ENCODE data around the gene IL15.
"Not testable (repeated sequence)": the region's sequence is repeated elsewhere in the genome, so short reads cannot be mapped to it uniquely, and the experiment has no call there.

The IL15 gene, protein sequence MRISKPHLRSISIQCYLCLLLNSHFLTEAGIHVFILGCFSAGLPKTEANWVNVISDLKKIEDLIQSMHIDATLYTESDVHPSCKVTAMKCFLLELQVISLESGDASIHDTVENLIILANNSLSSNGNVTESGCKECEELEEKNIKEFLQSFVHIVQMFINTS

DNA sequence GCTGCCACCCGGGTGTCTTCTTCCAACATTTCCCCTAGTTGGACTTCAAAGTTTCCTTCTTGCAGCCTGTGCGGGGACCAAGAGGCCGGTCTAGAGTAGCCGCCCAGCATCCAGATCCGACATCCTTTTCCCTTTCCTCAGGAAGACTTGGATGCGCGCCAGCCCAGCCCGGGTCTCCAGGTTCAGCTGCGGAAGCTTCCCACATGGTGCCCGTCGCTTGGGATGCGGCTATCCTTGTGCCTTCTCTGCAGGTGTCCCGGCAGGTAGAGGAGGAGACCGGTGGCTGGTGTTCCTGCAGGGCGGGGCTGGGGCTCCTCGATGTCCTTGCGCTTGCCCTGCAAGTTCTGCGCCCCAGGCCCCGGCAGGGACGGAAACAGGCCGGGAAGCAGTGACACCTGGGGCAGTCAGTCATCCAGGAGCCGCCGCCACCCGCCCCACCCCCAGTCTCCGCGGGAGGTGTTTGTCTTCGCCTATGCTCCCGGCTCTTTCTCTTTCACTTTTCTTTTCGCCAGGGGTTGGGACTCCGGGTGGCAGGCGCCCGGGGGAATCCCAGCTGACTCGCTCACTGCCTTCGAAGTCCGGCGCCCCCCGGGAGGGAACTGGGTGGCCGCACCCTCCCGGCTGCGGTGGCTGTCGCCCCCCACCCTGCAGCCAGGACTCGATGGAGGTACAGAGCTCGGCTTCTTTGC, at the start of gene IL15:
Gene IL15, plus strand, starts transcription at position 502 of the 689 bp plus-strand sequence. CDS start 82,882 bp downstream, outside the sequence.
- peak; percentile 72 for DNase-seq (ENCODE audit: low spot score)

DNA sequence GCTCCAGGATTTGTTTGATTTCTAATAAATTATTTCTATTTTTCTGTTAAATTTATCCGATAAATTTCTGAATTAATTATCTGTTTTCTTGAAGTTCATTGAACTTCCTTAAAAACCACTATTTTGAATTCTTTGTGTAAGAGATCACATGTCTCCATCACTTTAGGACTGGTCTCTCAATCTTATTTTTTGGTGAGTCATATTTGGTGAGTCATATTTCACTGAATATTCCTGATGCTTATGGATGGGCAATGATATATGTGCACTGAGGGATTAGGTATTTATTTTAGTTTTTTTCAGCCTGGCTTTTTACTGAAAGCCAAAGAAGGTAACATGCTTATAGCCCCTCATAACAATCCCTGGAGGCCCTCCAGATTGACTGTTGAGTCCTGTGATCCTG, 48.5 kb upstream of the IL15 start:
- no peak for DNase-seq (ENCODE audit: low spot score)

DNA sequence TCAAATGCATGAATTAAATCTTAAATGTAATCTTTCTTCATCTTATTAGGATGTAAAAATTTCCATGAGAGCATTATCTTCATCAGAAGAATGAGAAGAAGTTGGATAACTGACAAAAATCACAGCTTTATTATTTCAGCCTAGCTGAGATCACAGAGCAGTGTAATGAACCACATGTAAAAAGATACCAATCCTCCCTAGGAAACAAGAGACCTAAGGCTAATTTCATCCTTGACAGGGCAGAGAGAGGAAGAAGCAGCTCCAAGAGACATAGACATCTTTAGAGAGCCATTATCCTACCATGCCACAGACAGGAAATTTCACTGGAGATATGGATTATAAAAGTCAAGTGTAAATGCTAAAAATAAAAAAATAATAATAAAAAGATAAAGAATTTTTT, 40.9 kb upstream of the IL15 start:
- DNase-seq (ENCODE audit: low spot score) = no peak

DNA sequence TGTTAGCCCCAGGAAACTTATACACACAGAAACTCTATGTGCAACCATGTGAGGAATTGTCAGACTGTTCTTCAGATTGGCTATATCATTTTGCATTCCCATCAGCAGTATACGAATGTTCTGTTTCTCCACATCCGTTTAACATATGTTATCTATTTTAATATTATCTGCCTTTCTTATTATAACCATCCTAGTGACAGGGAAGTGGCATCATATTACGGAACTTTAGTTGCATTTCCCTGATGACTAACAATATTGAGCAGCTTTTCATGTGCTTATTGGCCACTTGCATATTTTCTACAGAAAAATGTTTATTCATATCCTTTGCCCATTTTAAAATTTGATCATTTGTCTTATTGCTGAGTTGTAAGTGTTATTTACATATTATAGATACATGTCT, 36.5 kb upstream of the IL15 start:
- no peak for DNase-seq (ENCODE audit: low spot score)

DNA sequence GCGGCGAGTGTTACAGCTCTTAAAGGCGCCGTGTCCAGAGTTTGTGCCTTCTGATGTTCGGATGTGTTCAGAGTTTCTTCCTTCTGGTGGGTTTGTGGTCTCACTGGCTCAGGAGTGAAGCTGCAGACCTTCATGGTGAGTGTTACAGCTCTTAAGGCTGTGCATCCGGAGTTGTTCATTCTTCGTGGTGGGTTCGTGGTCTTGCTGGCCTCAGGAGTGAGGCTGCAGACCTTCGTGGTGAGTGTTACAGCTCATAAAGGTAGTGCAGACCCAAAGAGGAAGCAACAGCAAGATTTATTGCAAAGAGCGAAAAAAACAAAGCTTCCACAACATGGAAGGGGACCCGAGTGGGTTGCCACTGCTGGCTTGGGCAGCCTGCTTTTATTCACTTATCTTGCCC, 31.7 kb upstream of the IL15 start:
- not testable (repeated sequence) for DNase-seq (ENCODE audit: low spot score)

DNA sequence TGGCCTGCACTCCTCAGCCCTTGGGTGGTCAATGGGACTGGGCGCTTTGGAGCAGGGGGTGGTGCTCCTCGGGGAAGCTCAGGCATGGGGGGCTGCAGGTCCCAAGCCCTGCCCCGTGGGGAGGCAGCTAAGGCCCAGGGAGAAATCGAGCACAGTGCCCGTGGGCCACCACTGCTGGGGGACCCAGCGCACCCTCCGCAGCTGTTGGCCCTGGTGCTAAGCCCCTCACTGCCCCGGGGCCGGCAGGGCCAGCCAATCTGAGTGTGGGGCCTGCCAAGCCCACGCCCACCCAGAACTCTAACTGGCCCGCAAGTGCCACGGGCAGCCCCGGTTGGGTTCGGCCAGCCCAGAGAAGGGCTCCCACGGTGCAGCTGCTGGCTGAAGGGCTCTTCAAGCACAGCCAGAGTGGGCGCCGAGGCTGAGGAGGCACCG, 30.9 kb upstream of the IL15 start:
- no peak for DNase-seq (ENCODE audit: low spot score)

DNA sequence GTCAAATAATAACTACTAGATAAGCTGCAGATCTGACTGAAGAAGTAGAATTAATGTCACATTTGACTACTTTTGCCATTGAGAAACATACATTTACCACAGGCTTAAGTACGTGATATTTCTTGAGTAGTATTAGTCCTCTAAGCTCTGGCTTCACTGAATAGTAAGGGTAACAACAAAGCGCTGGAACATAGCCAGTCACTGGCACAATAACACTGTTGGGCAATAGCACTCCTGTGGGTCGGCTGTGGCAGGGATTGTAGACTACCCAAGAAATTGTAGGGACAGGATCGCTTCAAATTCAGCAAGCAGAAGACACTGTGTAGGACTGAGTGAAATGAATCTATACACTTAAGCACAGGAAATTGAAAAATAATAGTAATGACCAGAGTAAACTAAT, 27.1 kb upstream of the IL15 start:
- DNase-seq (ENCODE audit: low spot score) = no peak

DNA sequence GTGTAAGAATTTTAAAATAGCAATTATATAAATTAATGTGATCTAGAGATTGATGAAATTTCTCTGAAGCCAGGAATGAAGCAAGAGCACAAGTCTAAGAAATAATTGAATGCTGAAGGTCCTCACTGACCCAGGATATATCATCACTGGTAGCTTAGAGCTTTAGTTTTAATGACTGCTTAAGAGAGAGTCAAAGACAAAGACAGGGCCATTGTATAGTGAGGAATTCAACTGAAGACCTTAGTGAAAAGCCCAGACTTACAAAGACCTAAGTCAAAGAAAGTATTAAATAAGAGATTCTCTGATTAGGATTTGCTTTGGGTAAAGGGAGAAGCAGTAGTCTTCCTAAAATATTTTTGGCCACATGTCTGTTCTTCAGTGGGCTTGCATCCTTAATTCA, 26.0 kb upstream of the IL15 start:
- DNase-seq (ENCODE audit: low spot score) = no peak

DNA sequence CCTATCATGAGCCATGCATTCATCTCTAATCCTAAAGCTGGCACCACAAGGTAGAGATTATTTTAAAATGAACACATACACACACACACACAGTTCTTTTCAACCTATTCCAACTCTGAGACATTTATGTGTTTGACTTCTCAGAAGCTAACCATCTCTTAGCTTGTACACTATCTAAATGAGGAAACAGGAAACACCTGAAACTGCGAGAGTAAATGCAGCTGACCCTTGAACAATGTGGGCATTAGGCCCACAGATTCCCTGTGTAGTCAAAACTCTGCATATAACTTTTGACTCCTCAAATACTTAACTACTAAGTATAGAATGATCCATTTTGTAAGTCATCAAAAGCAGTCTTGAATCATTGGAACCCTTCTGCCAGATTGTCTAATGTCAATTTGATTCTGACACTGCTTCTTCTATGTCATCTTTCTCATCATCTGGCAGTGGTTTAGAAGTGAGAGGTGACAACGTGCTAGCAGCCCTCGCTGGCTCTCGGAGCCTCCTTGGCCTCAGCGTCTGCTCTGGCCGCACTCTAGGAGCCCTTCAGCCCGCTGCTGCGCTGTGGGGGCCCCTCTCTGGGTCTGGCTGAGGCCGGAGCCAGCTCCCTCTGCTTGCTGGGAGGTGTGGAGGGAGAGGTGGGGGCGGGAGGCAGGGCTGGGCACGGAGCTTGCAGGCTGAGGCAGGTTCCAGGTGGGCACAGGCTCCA, 21.4 kb upstream of the IL15 start:
- no peak for DNase-seq (ENCODE audit: low spot score)

DNA sequence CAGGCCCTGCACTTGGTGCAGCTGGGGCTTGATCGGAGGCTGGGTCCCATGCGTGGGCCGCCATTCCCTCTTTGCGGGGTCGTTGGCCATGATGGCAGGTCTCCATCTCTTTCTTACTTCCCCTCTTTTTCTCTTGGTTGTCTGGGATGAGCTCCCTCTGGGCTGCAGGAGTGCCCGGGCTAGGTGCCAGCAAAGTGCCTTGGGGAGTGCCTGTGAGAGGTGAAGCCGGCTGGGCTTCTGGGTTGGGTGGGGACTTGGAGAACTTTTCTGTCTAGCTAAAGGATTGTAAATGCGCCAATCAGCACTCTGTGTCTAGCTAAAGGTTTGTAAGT, 20.8 kb upstream of the IL15 start:
- DNase-seq (ENCODE audit: low spot score) = not testable (repeated sequence)

DNA sequence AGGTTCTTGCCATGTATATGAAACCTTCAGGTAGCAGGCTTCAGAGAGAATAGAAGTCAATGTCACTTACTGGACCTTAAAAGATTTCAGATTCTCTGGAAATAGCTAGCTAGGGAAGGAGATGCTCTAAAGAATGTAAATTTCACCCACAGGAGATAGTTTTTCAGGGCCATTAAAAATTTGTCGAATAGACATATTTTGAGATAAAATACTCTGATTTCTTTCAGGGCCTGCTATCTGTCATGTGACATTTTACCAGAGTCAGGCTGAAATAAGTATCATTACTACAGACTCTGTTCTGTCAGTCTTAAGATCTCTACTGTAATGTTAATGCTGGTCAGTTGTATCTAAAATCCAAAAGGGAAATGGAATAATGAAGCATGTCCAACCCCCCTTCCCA, 15.7 kb upstream of the IL15 start:
- no peak for DNase-seq (ENCODE audit: low spot score)

DNA sequence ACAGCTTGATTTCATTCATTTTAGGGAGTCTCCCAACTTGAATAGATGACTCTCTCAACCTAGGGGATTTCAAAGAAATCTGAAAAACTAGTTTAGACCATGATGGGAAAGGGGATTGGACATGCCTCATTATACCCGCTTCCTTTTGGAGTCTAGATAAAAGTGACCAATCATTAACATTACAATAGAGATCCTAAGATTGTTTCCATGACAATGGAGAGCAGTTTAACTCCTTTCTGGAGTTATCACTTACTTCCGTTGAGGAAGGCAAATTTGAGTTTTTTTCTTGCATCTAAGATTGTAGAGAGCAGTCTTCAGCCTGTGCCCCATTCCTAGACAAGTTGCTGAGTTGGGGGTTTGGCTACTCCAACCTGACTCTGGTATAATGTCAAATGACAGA, 11.4 kb upstream of the IL15 start:
- no peak for DNase-seq (ENCODE audit: low spot score)

DNA sequence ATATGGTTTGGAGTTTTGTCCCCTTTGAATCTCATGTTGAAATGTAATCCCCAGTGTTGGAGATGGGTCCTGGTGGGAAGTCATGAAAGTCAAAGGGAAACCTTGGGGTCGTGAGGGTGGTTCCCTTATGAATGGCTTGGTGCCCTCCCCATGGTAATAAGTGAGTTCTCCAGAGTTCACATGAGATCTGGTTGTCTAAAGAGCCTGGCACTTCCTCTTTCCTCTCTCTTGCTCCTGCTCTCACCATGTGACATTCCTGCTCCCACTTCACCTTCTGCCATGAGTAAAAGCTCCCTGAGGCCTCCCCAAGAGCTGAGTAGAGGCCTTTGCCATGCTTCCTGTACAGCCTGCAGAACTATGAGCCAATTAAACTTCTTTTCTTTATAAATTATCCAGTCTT, 5.5 kb upstream of the IL15 start:
- DNase-seq (ENCODE audit: low spot score) = no peak

DNA sequence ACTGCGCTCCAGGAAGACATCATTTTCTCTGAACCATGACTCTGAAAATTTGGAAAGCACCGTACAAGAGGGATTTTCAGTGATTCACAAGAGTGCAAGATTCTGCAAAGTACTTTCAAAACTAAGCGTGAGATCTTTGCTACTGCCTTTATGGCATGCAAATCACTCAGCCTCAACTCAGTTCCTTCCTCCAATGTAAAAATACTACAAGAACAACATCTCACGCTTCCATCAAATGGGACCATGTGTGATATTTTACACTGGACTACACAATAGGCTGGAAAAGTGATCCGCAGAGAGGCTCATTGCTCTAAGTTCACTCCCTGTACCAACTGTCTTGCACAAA, 674 bp upstream of the IL15 start:
- no peak for DNase-seq (ENCODE audit: low spot score)

DNA sequence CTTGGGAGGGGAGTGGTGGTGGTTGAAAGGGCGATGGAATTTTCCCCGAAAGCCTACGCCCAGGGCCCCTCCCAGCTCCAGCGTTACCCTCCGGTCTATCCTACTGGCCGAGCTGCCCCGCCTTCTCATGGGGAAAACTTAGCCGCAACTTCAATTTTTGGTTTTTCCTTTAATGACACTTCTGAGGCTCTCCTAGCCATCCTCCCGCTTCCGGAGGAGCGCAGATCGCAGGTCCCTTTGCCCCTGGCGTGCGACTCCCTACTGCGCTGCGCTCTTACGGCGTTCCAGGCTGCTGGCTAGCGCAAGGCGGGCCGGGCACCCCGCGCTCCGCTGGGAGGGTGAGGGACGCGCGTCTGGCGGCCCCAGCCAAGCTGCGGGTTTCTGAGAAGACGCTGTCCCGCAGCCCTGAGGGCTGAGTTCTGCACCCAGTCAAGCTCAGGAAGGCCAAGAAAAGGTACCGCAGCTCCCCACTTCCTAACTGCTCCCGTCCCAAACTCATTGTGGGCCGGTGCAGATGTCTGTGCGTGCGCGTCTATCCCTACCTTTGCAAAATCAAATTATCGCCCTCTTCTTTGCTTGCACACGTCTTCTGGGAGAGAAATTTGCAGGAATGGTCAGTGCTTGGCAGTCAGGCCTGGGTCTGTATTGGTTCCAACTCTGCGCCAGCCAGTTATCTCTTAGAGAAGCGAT, 533 bp downstream of the IL15 start:
- peak; percentile 71 for DNase-seq (ENCODE audit: low spot score)

DNA sequence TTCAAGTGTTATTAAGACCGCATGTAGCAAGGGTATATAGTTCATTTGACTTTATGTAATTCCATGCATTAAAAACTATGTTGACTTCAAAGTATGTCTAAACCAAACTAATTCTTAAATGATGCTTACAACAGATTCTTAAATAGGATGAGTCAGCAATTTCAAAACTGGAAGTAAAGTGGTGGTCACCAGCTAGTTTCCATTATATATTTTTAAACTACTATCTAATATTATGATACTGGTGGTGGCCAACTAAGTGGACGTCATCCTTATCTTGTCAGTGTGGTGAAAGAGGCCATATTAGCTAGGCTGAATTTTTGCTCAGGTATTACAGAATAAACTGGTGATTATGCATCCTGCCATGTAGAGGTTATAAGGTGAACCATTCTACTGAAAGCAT, 1.2 kb downstream of the IL15 start:
- no peak for DNase-seq (ENCODE audit: low spot score)

DNA sequence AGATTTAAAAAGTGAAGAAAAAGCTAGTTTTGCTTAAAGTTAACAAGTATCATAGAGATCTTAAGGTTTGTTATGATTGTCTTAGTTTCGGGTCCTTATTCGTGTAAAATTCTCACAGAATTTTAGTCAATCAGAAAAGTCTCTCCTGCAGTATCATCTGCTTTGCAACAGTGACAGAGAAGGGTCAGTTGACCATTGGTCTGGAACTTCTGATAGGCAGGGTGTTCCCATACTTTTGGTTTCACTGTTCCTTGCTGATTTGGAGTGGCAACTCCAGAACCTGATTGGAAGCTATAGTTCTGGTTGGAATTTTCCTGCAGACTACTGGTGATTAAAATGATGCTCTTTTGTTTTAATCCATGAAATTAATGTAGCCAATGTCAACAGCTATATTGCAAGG, 1.8 kb downstream of the IL15 start:
- DNase-seq (ENCODE audit: low spot score) = peak; percentile 16

DNA sequence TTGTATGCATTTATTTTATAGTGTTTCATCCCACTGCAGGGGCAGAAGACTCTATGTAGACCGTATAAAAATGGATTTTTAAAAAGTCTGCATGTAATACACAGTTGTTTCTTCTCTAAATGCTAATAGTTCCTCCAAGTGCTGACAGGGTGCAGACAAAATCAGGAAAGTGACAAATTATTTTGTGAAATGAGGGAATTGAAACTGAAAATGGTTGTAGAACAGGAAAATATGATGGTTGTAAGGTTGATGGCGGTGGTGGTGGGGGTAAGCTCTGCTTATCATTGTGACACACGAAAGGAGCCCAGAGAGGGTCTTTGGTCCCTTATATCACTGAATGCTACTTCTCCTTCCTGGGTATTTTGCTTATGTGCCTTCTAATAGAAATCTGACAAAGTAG, 4.3 kb downstream of the IL15 start:
- DNase-seq (ENCODE audit: low spot score) = no peak

DNA sequence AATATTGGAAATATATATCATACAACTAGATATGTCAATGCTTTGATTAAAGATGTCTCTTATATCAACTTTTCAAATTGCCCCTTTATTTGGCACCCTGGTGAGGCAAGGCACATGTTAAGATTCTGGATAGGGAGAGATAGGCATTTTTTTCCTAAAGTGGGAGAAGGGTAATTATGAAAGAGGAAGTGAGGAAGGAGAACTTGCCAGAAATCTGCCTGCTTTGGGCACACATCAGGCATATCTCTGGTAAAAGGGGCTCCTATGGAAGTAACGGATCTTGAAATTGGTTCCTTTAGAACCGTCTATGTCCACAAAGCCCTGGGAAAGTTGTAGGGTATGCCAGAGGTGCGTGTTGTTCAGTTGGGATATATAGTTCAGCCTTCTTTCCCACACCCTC, 5.7 kb downstream of the IL15 start:
- DNase-seq (ENCODE audit: low spot score) = no peak

DNA sequence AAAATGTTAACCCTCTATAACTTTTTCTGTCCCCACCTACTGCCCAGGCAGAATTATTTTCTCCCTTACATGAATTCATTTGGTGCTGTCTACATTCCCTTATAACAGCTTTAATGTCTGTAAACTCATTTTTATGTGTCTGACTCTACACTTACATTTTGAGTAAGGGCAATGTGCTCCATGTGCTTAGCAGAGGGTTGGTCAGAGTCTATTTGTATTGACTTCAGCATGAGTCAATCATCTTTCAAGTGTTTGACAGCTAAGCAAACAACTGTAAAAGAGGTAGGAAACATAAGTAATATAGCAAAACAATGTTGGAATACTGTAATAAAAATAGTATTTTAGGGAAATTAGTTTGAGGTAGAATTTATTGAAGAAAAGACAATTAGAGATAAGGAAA, 6.3 kb downstream of the IL15 start:
- no peak for DNase-seq (ENCODE audit: low spot score)

DNA sequence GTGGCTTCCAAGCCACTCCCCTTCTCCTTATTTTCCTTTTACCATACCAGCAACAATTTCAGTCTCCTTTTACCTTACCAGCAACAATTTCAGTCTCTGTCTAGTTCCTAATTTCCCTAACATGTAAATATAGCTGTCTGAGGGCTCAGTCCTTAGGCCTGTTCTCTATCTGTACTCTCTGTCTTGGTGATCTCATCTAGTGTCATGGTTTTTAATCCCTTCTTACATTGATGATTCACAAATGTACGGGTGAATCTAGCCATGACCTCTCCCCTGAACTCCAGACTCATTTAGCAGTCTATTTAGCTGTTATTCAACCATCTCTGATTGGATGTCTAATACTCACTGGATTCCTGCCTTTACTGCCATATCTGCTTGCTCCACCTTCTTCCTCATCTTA, 7.2 kb downstream of the IL15 start:
- DNase-seq (ENCODE audit: low spot score) = peak; percentile 84

DNA sequence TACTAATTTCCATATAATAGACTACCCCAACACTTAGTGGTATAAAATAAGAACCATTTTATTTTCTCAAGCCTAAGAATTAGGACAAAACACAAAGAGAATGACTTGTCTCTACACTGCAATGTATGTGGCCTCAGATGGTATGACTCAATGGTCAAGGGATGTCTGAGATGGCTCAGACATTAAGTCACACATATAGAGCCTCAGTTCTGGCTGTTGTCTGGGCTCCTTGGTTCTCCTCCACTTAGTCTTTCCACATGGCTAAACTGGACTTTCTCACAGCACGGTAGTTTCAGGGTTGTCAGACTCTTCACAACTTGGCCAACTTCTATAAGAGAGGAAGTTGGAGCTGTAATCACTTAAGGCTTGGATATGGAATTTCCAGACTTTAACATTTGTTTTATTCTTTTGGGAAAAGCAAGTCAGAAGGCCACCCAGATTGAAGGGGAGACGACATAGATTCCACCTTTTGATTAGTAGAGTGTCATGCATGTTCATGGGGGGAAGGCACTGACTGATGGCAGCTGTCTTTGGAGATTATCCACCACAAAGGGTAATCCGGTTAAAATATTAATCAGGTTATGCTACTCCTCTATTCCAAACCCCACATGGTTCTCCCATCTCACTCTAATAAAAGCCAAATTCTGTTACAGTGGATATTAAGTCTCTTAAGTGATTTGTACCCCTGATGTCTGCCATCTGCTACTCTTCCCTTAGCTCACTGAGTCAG, 9.4 kb downstream of the IL15 start:
- DNase-seq (ENCODE audit: low spot score) = peak; percentile 83

DNA sequence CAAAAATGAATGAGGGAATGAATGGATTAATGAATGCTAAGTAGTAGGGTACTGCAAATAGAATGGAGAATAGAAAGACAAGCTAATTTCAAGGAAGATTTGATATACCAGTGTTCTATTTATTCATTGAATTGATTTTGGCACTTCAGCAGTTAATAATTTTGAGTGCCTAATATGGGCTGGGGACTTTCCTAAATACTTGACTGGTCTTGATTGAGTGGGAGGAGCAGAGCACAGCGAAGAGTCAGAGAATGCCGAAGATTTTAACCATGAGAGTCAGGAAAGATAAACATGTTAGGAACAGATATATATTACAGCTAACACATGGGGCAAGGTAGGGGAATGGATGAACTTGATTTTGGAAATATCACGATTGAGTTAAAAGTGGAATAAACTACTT, 10.6 kb downstream of the IL15 start:
- no peak for DNase-seq (ENCODE audit: low spot score)
